ENCODE data around the gene KCNG2. TPM values are rescaled to one million over a fixed set of nuclear protein-coding genes. Genes with fewer than 3 reads are reported as not detected.
"Not testable (repeated sequence)": the region's sequence is repeated elsewhere in the genome, so short reads cannot be mapped to it uniquely, and the experiment has no call there.

KCNG2 gene
- polyA plus RNA-seq, 1 donor from 2014 or later, result not detected

- H3K27me3 ChIP-seq (ENCODE audit: insufficient read depth, low read depth, low read length); H3F3A ChIP-seq (ENCODE audit: insufficient read depth, low read length, poor library complexity, severe bottlenecking); H3K79me2 ChIP-seq (replicated peaks; ENCODE audit: insufficient read depth, low read length); H4K20me1 ChIP-seq (ENCODE audit: insufficient read depth); H3K4me3 ChIP-seq (ENCODE audit: low read length); H3K9me2 ChIP-seq (ENCODE audit: insufficient read depth, low read length); H3K4me2 ChIP-seq (ENCODE audit: low read length); H3K9me3 ChIP-seq (ENCODE audit: low read length); H3K9ac ChIP-seq (ENCODE audit: low read length); H3K36me3 ChIP-seq (ENCODE audit: insufficient read depth, low read length); H3K27ac ChIP-seq (ENCODE audit: low read length); H2AFZ ChIP-seq (ENCODE audit: low read depth, low read length): not testable (repeated sequence)
These were observed 68.2 kb downstream of the KCNG2 start for GRCh38 chr18:79865951-79866350.

GRCh38 chr18:79866889-79867574 lies 69.3 kb downstream of the KCNG2 start:
- no peaks in the 10 kb centered on the region for H4K20me1 ChIP-seq (ENCODE audit: insufficient read depth)
- no peak overlapping the region for H3K4me3 ChIP-seq (ENCODE audit: low read length)
- no peaks in the 10 kb centered on the region for H3K79me2 ChIP-seq (replicated peaks; ENCODE audit: insufficient read depth, low read length)
- H2AFZ ChIP-seq (ENCODE audit: low read depth, low read length), result no peak overlapping the region
- TF ChIP-seq CTCF (IDR thresholded peaks at IDR 0.05; ENCODE audit: poor library complexity, severe bottlenecking) (no peak), EP300 (conservative IDR thresholded peaks at IDR 0.05; ENCODE audit: poor library complexity, severe bottlenecking) (no peak), SMC3 (conservative IDR thresholded peaks at IDR 0.05; ENCODE audit: poor library complexity) (no peak), RAD21 (conservative IDR thresholded peaks at IDR 0.05) (no peak), MXI1 (conservative IDR thresholded peaks at IDR 0.05; ENCODE audit: poor library complexity, severe bottlenecking) (no peak), TAF1 (IDR thresholded peaks at IDR 0.05; ENCODE audit: low read depth) (no peak), EZH2 (IDR thresholded peaks at IDR 0.05; ENCODE audit: borderline replicate concordance, insufficient read depth, low read length, poor library complexity, severe bottlenecking) (no peak), REST (IDR thresholded peaks at IDR 0.05; ENCODE audit: borderline replicate concordance) (no peak)
- no peak overlapping the region for H3K4me2 ChIP-seq (ENCODE audit: low read length)
- peaks cover 2% of the 10 kb centered on the region for H3K9me3 ChIP-seq (ENCODE audit: low read length)
- no peaks in the 10 kb centered on the region for H3K36me3 ChIP-seq (ENCODE audit: insufficient read depth, low read length)
- no peaks in the 10 kb centered on the region for H3K27me3 ChIP-seq (ENCODE audit: insufficient read depth, low read depth, low read length)
- H3F3A ChIP-seq (ENCODE audit: insufficient read depth, low read length, poor library complexity, severe bottlenecking), result no peaks in the 10 kb centered on the region
- no peaks in the 10 kb centered on the region for H3K9me2 ChIP-seq (ENCODE audit: insufficient read depth, low read length)
- no peak overlapping the region for H3K27ac ChIP-seq (ENCODE audit: low read length)
- H3K9ac ChIP-seq (ENCODE audit: low read length), result no peak overlapping the region

GRCh38 chr18:79867666-79868065 lies 69.9 kb downstream of the KCNG2 start:
- no peak overlapping the region for H2AFZ ChIP-seq (ENCODE audit: low read depth, low read length)
- no peaks in the 10 kb centered on the region for H3F3A ChIP-seq (ENCODE audit: insufficient read depth, low read length, poor library complexity, severe bottlenecking)
- no peak overlapping the region for H3K4me3 ChIP-seq (ENCODE audit: low read length)
- no peaks in the 10 kb centered on the region for H3K9me2 ChIP-seq (ENCODE audit: insufficient read depth, low read length)
- H3K9ac ChIP-seq (ENCODE audit: low read length), result no peak overlapping the region
- no peaks in the 10 kb centered on the region for H3K27me3 ChIP-seq (ENCODE audit: insufficient read depth, low read depth, low read length)
- H3K4me2 ChIP-seq (ENCODE audit: low read length), result no peak overlapping the region
- H4K20me1 ChIP-seq (ENCODE audit: insufficient read depth), result no peaks in the 10 kb centered on the region
- no peak for TF ChIP-seq EZH2 (IDR thresholded peaks at IDR 0.05; ENCODE audit: borderline replicate concordance, insufficient read depth, low read length, poor library complexity, severe bottlenecking)
- TF ChIP-seq EP300 (conservative IDR thresholded peaks at IDR 0.05; ENCODE audit: poor library complexity, severe bottlenecking), result no peak
- TF ChIP-seq MXI1 (conservative IDR thresholded peaks at IDR 0.05; ENCODE audit: poor library complexity, severe bottlenecking), result no peak
- TF ChIP-seq TAF1 (IDR thresholded peaks at IDR 0.05; ENCODE audit: low read depth), result no peak
- no peak for TF ChIP-seq SMC3 (conservative IDR thresholded peaks at IDR 0.05; ENCODE audit: poor library complexity)
- TF ChIP-seq REST (IDR thresholded peaks at IDR 0.05; ENCODE audit: borderline replicate concordance), result no peak
- no peak for TF ChIP-seq RAD21 (conservative IDR thresholded peaks at IDR 0.05)
- TF ChIP-seq POLR2AphosphoS5 (IDR thresholded peaks at IDR 0.05), result no peak
- H3K27ac ChIP-seq (ENCODE audit: low read length), result no peak overlapping the region
- no peaks in the 10 kb centered on the region for H3K36me3 ChIP-seq (ENCODE audit: insufficient read depth, low read length)
- no peaks in the 10 kb centered on the region for H3K9me3 ChIP-seq (ENCODE audit: low read length)
- no peaks in the 10 kb centered on the region for H3K79me2 ChIP-seq (replicated peaks; ENCODE audit: insufficient read depth, low read length)
